ENCODE results near the gene RHBDL2. TPM values are rescaled to one million over a fixed set of nuclear protein-coding genes. Genes with fewer than 3 reads are reported as not detected.
"Not testable (repeated sequence)": the region's sequence is repeated elsewhere in the genome, so short reads cannot be mapped to it uniquely, and the experiment has no call there.

RHBDL2 gene
- total RNA-seq, 1 donor, result 0.72 TPM

DNA sequence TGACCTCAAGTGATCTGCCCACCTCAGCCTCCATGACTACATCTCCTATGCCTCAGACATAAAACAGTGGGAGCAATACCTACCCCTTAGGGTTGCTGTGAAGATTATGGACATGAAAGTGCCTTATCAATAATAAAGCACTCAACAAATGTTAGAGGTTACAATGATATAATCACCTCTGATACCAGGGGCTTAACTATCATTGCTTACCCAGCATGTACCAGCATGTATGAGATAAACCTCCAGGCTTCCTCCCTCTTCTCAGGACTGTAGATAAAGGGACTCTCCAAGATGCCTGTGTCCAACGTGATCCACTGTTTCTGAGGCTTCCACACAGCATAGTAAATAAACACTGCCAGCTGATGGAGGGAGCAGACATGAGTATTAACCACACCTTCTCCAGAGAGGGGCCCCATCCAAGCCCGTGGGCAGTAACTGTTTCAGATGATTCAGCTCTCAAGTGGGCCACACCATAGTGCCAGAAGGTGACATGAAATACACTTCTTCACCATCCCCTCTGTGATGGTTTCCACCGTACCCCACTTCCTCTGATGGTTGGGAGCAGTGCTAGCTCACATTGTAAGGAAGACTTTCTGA, 26.2 kb downstream of the RHBDL2 start:
- H3K27ac ChIP-seq (ENCODE audit: low read depth, low read length), result no peak overlapping the region

DNA sequence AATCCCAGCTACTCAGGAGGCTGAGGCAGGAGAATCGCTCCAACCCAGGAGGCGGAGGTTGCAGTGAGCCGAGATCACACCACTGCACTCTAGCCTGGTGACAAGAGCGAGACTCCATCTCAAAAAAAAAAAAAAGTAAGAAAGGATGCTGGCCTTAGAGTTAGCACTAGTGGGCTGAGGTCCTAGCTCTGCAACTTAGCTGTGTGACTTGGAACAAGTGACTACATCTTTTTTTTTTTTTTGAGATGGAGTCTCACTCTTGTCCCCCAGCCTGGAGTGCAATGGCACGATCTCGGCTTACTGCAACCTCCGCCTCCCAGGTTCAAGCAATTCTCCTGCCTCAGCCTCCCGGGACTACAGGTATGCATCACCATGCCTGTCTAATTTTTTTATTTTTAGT, 26.7 kb downstream of the RHBDL2 start:
- not testable (repeated sequence) for H3K4me1 ChIP-seq (ENCODE audit: insufficient read depth, low read length); H3K79me2 ChIP-seq (ENCODE audit: insufficient read depth, low read length); H3K4me3 ChIP-seq (ENCODE audit: insufficient read depth, low read length); H4K20me1 ChIP-seq (ENCODE audit: insufficient read depth, low read length); H3K27ac ChIP-seq (ENCODE audit: low read depth, low read length); H3K27me3 ChIP-seq (ENCODE audit: insufficient read depth, low read length); H2AFZ ChIP-seq (ENCODE audit: low read length); H3K4me2 ChIP-seq (ENCODE audit: insufficient read depth, low read length); H3K9me3 ChIP-seq (ENCODE audit: low read depth, low read length); DNase-seq (ENCODE audit: insufficient read length, low spot score, missing footprints); H3K36me3 ChIP-seq (ENCODE audit: insufficient read depth, low read length)

More for the DNA sequence above, 26.2 kb downstream of the RHBDL2 start:
- Histone ChIP-seq H3K4me2 (ENCODE audit: insufficient read depth, low read length) (no peak overlapping the region), H2AFZ (ENCODE audit: low read length) (no peak overlapping the region), H3K36me3 (ENCODE audit: insufficient read depth, low read length) (no peaks in the 10 kb centered on the region), H3K4me3 (ENCODE audit: insufficient read depth, low read length) (no peak overlapping the region), H3K27me3 (ENCODE audit: insufficient read depth, low read length) (no peaks in the 10 kb centered on the region), H4K20me1 (ENCODE audit: insufficient read depth, low read length) (no peaks in the 10 kb centered on the region), H3K4me1 (ENCODE audit: insufficient read depth, low read length) (no peaks in the 10 kb centered on the region), H3K79me2 (ENCODE audit: insufficient read depth, low read length) (no peaks in the 10 kb centered on the region), H3K9me3 (ENCODE audit: low read depth, low read length) (no peaks in the 10 kb centered on the region)
- no peak for DNase-seq (ENCODE audit: insufficient read length, low spot score, missing footprints)
- no peak for TF ChIP-seq CTCF (IDR thresholded peaks at IDR 0.05; ENCODE audit: extremely low read depth, low read depth, low read length)

DNA sequence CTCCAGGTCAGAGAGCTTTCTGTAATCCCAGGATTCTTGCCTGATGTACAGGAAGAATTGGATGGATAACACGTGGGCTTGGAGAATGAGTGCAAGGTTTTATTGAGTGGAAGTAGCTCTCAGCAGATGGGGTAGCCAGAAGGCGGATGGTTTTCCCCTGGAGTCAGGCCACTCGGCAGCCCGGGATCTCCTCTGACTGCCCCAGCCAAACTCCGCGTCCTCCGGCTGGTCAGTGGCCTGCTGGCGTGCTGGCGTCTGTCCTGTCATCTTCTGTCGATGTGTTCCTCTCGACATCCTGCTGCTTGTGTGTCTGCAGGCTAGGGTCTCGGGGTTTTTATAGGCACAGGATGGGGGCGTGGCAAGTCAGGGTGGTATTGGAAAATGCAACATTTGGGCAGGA, 32.8 kb downstream of the RHBDL2 start:
- Histone ChIP-seq H3K9me3 (ENCODE audit: low read depth, low read length) (no peaks in the 10 kb centered on the region), H2AFZ (ENCODE audit: low read length) (no peak overlapping the region), H3K79me2 (ENCODE audit: insufficient read depth, low read length) (no peaks in the 10 kb centered on the region), H3K27ac (ENCODE audit: low read depth, low read length) (no peak overlapping the region), H4K20me1 (ENCODE audit: insufficient read depth, low read length) (no peaks in the 10 kb centered on the region), H3K27me3 (ENCODE audit: insufficient read depth, low read length) (no peaks in the 10 kb centered on the region), H3K4me2 (ENCODE audit: insufficient read depth, low read length) (no peak overlapping the region), H3K4me3 (ENCODE audit: insufficient read depth, low read length) (no peak overlapping the region), H3K4me1 (ENCODE audit: insufficient read depth, low read length) (no peaks in the 10 kb centered on the region), H3K36me3 (ENCODE audit: insufficient read depth, low read length) (no peaks in the 10 kb centered on the region)
- TF ChIP-seq CTCF (IDR thresholded peaks at IDR 0.05; ENCODE audit: extremely low read depth, low read depth, low read length), result no peak
- peak; percentile 19 for DNase-seq (ENCODE audit: insufficient read length, low spot score, missing footprints)

GRCh38 chr1:38905985-38906384, 35.6 kb downstream of the RHBDL2 start:
- Histone ChIP-seq H4K20me1 (ENCODE audit: insufficient read depth, low read length) (no peaks in the 10 kb centered on the region), H3K36me3 (ENCODE audit: insufficient read depth, low read length) (no peaks in the 10 kb centered on the region), H3K4me3 (ENCODE audit: insufficient read depth, low read length) (no peak overlapping the region), H2AFZ (ENCODE audit: low read length) (no peak overlapping the region), H3K27ac (ENCODE audit: low read depth, low read length) (no peak overlapping the region), H3K4me2 (ENCODE audit: insufficient read depth, low read length) (no peak overlapping the region), H3K79me2 (ENCODE audit: insufficient read depth, low read length) (no peaks in the 10 kb centered on the region), H3K9me3 (ENCODE audit: low read depth, low read length) (no peaks in the 10 kb centered on the region), H3K27me3 (ENCODE audit: insufficient read depth, low read length) (no peaks in the 10 kb centered on the region), H3K4me1 (ENCODE audit: insufficient read depth, low read length) (no peaks in the 10 kb centered on the region)
- no peak for TF ChIP-seq CTCF (IDR thresholded peaks at IDR 0.05; ENCODE audit: extremely low read depth, low read depth, low read length)
- peak; percentile 23 for DNase-seq (ENCODE audit: insufficient read length, low spot score, missing footprints)

Data from osteoblast (primary cell).